IPS DF 6.9 (cell line): ENCODE data around the gene MAP2K2.

Experiments
- DNase-seq: peaks from one replicate; pipeline ENCODE4 v3.0.0-alpha.2; 2013; ENCODE audit warnings: low read depth, low spot score
- H3K27ac ChIP-seq: one replicate; pipeline ENCODE4 v1.5.1; 2013; ENCODE audit warnings: low read length, control low read depth
- H3K27me3 ChIP-seq: 2 replicates; pipeline ENCODE4 v1.6.1; 2013; ENCODE audit warnings: mild to moderate bottlenecking, low read length; ENCODE audit not compliant: control insufficient read depth, insufficient read depth
- H3K36me3 ChIP-seq: 2 replicates; pipeline ENCODE4 v1.6.1; 2013; ENCODE audit warnings: low read length; ENCODE audit not compliant: control insufficient read depth, insufficient read depth
- H3K4me1 ChIP-seq: 2 replicates; pipeline ENCODE4 v1.6.1; 2013; ENCODE audit warnings: low read length; ENCODE audit not compliant: control insufficient read depth, insufficient read depth
- H3K4me3 ChIP-seq: 2 replicates; pipeline ENCODE4 v1.5.1; 2013; ENCODE audit warnings: mild to moderate bottlenecking, low read length
- H3K9me3 ChIP-seq: 2 replicates; pipeline ENCODE4 v1.6.1; 2013; ENCODE audit warnings: low read length, inconsistent platforms; ENCODE audit not compliant: control insufficient read depth, insufficient read depth
- WGBS: extraction: QIAGEN DNeasy Blood & Tissue Kit; methylation state at CpG from one replicate; pipeline ENCODE4 v1.1.7; 2013; ENCODE audit warnings: mixed read lengths, missing lambda C conversion rate; ENCODE audit not compliant: insufficient read length, insufficient coverage; 5-methylcytosine and 5-hydroxymethylcytosine counted together

The MAP2K2 gene

GRCh38 chr19:4090356-4091220 is 33.3 kb downstream of the MAP2K2 start:
- H3K4me3 ChIP-seq, result no peak overlapping the region
- peaks cover 21% of the 10 kb centered on the region for H3K36me3 ChIP-seq
- H3K27ac ChIP-seq, result no peak overlapping the region
- no peak for DNase-seq
- no peaks in the 10 kb centered on the region for H3K9me3 ChIP-seq
- H3K4me1 ChIP-seq, result no peaks in the 10 kb centered on the region
- no CpG with 5 or more reads among the region's 52 CpGs for WGBS
- no peaks in the 10 kb centered on the region for H3K27me3 ChIP-seq

DNA sequence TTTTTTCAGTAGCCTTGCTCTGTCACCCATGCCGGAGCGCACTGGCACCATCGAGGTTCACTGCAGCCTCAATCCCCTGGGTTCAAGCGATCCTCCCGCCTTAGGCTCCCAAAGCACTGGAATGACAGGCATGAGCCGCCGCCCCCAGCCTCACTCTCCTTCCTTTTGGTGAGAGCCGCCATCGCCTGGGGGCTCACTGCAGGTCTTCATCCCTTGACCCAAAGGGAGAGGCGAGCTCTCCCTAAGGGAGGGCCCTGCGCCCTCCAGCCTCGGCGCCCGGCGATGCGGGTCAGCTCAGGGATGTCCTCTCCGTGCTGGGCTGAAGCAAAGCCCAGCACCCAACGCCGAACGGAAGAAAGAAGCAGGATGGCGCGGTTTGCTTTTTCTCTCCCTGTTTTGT is 34.0 kb downstream of the MAP2K2 start:
- no CpG with 5 or more reads among the region's 22 CpGs for WGBS
- no peak for DNase-seq
- Histone ChIP-seq H3K27me3 (no peaks in the 10 kb centered on the region), H3K4me1 (no peaks in the 10 kb centered on the region), H3K4me3 (no peak overlapping the region), H3K9me3 (no peaks in the 10 kb centered on the region), H3K27ac (no peak overlapping the region), H3K36me3 (peaks cover 14% of the 10 kb centered on the region)

DNA sequence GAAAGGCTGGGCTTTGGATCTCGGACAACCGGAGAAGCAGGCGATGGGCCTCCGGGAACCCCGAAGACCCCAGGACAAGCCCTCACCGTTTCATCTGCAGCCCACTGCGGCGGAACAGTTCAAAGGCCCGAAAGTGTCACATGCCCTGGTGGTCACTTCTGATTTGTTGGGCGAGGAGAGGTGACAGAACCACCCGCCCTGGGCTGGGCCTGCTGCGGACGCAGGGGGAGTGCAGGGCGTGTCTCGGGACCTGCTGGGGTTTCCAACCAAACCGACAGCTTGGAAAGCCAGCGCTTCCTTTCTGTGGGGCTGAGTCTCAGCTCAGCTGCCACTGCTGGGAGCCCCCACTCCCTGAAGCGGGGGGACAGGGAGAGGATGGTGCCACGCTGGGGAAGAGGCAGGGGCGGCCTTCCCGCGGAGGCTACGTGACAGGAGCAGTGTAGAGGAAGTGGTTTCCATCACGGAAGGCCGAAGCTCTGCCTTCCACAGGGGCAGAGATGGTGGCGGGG is 34.5 kb downstream of the MAP2K2 start:
- no peak overlapping the region for H3K27ac ChIP-seq
- no peak for DNase-seq
- H3K4me1 ChIP-seq, result 0 out of 2 replicates have a peak, but pooled peaks cover 2% of the 10 kb centered on the region
- no peaks in the 10 kb centered on the region for H3K9me3 ChIP-seq
- no peaks in the 10 kb centered on the region for H3K27me3 ChIP-seq
- WGBS, result no CpG with 5 or more reads among the region's 26 CpGs
- peaks cover 11% of the 10 kb centered on the region for H3K36me3 ChIP-seq
- no peak overlapping the region for H3K4me3 ChIP-seq

GRCh38 chr19:4088975-4089374 is 34.9 kb downstream of the MAP2K2 start:
- WGBS, result no CpG with 5 or more reads among the region's 2 CpGs
- Histone ChIP-seq H3K27me3 (no peaks in the 10 kb centered on the region), H3K4me1 (0 out of 2 replicates have a peak, but pooled peaks cover 2% of the 10 kb centered on the region), H3K4me3 (no peak overlapping the region), H3K27ac (no peak overlapping the region), H3K36me3 (peaks cover 7% of the 10 kb centered on the region; the same call in 1 of the 2 replicates), H3K9me3 (no peaks in the 10 kb centered on the region)
- DNase-seq, result no peak

GRCh38 chr19:4087787-4088679 is 35.9 kb downstream of the MAP2K2 start:
- H3K27me3 ChIP-seq, result no peaks in the 10 kb centered on the region
- H3K27ac ChIP-seq, result no peak overlapping the region
- no peaks in the 10 kb centered on the region for H3K9me3 ChIP-seq
- no CpG with 5 or more reads among the region's 31 CpGs for WGBS
- peaks cover 6% of the 10 kb centered on the region; the same call in 1 of the 2 replicates for H3K36me3 ChIP-seq
- 0 out of 2 replicates have a peak, but pooled peaks cover 2% of the 10 kb centered on the region for H3K4me1 ChIP-seq
- no peak for DNase-seq
- no peak overlapping the region for H3K4me3 ChIP-seq

- Histone ChIP-seq H3K4me1 (0 out of 2 replicates have a peak, but pooled peaks cover 2% of the 10 kb centered on the region), H3K9me3 (no peaks in the 10 kb centered on the region), H3K27ac (no peak overlapping the region), H3K36me3 (peaks cover 6% of the 10 kb centered on the region; the same call in 1 of the 2 replicates), H3K27me3 (no peaks in the 10 kb centered on the region), H3K4me3 (no peak overlapping the region)
- DNase-seq, result no peak
- WGBS, result no CpG with 5 or more reads among the region's 17 CpGs
Measured at GRCh38 chr19:4086411-4086867, 37.5 kb downstream of the MAP2K2 start.

GRCh38 chr19:4084547-4084877 is 39.4 kb downstream of the MAP2K2 start:
- no peaks in the 10 kb centered on the region; the same call in 1 of the 2 replicates for H3K36me3 ChIP-seq
- DNase-seq, result no peak
- no peak overlapping the region for H3K27ac ChIP-seq
- H3K9me3 ChIP-seq, result no peaks in the 10 kb centered on the region
- WGBS, result no CpG with 5 or more reads among the region's 8 CpGs
- H3K4me1 ChIP-seq, result 0 out of 2 replicates have a peak, but pooled peaks cover 2% of the 10 kb centered on the region
- no peak overlapping the region for H3K4me3 ChIP-seq
- no peaks in the 10 kb centered on the region for H3K27me3 ChIP-seq

DNA sequence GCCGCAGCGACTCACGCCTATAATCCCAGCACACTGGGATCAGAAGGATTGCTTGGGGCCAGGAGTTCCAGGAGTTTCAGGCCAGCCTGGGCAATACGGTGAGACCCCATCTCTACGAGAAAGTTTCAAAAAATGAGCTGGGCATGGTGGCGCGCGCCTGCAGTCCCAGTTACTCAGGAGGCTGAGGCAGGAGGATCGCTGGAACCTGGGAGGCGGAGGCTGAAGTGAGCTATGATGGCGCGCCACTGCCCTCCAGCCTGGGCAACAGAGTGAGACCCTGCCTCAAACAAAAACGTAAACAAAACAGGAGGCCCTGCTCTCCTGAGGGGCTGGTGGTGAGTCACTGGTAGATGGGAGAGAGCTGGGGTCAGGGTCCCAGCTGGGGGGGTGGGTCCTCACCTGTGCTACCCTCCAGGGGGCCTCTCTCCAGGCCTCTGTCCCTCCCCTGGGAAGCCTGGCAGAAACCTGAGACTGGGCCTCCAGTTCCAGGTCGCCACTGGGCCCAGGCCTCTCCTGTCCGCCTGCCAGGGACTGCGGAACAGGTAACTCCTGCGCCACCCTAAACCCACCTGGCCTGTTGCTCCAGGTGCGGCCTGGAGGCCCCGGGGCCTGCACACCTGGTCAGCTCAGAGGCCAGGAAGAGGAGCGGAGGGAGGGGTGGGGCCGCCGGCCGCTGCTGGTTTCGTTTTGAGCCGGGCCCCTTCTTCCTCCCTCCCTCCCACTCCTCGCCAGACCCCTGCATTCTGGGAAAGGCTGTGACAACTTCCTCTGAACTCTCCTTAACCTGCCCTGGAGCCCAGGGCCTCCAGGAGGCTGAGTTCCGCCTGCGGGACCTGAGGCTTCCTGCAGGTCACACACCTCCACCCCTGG is 40.0 kb downstream of the MAP2K2 start:
- no peaks in the 10 kb centered on the region for H3K9me3 ChIP-seq
- 0 out of 2 replicates have a peak, but pooled peaks cover 2% of the 10 kb centered on the region for H3K4me1 ChIP-seq
- no peak overlapping the region for H3K27ac ChIP-seq
- H3K4me3 ChIP-seq, result no peak overlapping the region; the same call in 1 of the 2 replicates
- H3K36me3 ChIP-seq, result no peaks in the 10 kb centered on the region; the same call in 1 of the 2 replicates
- H3K27me3 ChIP-seq, result no peaks in the 10 kb centered on the region
- DNase-seq, result no peak
- no CpG with 5 or more reads among the region's 28 CpGs for WGBS

DNA sequence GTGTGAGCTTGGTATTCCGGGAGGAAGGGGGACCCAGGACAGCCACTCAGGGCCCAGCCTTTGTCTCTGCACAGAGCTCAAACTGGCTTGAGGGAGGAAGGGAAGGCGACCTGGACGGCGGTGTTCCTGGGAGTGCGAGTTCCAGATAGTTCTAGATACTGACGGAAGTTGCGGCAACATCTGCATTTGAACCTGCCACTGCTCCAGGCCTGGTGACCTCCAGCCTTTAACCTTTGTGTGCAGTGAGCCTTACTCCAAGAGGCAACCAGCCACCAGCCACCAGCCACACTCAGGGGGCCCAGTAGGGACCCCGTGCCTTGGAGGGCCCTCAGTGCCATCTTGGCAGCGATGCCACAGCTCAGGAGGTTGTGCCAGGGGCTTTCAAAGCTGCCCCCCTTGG is 41.8 kb downstream of the MAP2K2 start:
- Histone ChIP-seq H3K4me3 (no peak overlapping the region), H3K36me3 (no peaks in the 10 kb centered on the region; the same call in 1 of the 2 replicates), H3K4me1 (peaks cover 7% of the 10 kb centered on the region; the same call in 1 of the 2 replicates), H3K27ac (no peak overlapping the region), H3K9me3 (no peaks in the 10 kb centered on the region), H3K27me3 (no peaks in the 10 kb centered on the region)
- no peak for DNase-seq
- no CpG with 5 or more reads among the region's 9 CpGs for WGBS
